Measurements from ENCODE around the gene ASCL1. TPM values are rescaled to one million over a fixed set of nuclear protein-coding genes. Genes with fewer than 3 reads are reported as not detected.

The ASCL1 gene
- total and polyA plus RNA-seq, 7 donors, result 0.01 to 0.03 TPM; not detected in 5

GRCh38 chr12:102976609-102977280 lies 19.3 kb downstream of the ASCL1 start:
- ATAC-seq, result no peak
- H3K4me1 ChIP-seq, result no peaks in the 10 kb centered on the region
- no peak for DNase-seq
- no peak overlapping the region for H3K27ac ChIP-seq
- H3K4me3 ChIP-seq, result no peak overlapping the region
- no peaks in the 10 kb centered on the region for H3K36me3 ChIP-seq (ENCODE audit: insufficient read depth in 1 of 2, low read depth in 1 of 2)
- TF ChIP-seq, protein P1, sequence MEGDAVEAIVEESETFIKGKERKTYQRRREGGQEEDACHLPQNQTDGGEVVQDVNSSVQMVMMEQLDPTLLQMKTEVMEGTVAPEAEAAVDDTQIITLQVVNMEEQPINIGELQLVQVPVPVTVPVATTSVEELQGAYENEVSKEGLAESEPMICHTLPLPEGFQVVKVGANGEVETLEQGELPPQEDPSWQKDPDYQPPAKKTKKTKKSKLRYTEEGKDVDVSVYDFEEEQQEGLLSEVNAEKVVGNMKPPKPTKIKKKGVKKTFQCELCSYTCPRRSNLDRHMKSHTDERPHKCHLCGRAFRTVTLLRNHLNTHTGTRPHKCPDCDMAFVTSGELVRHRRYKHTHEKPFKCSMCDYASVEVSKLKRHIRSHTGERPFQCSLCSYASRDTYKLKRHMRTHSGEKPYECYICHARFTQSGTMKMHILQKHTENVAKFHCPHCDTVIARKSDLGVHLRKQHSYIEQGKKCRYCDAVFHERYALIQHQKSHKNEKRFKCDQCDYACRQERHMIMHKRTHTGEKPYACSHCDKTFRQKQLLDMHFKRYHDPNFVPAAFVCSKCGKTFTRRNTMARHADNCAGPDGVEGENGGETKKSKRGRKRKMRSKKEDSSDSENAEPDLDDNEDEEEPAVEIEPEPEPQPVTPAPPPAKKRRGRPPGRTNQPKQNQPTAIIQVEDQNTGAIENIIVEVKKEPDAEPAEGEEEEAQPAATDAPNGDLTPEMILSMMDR (IDR thresholded peaks at IDR 0.05), result no peak
- intact Hi-C loops (cut with DNase I), result no loop called here
- 42 to 45% (median 45%) methylated on average over 5 of the region's 5 CpGs for WGBS, 3 donors
- no peaks in the 10 kb centered on the region for H3K27me3 ChIP-seq (ENCODE audit: insufficient read depth in 3 of 3, low read length in 2 of 3)
- no peaks in the 10 kb centered on the region for H3K9me3 ChIP-seq

- Histone ChIP-seq H3K4me1 (no peaks in the 10 kb centered on the region), H3K9me3 (no peaks in the 10 kb centered on the region), H3K4me3 (no peak overlapping the region), H3K27me3 (ENCODE audit: insufficient read depth in 3 of 3, low read length in 2 of 3) (no peaks in the 10 kb centered on the region), H3K27ac (no peak overlapping the region), H3K36me3 (ENCODE audit: insufficient read depth in 1 of 2, low read depth in 1 of 2) (no peaks in the 10 kb centered on the region)
- 69 to 72% (median 69%) methylated on average over 16 of the region's 16 CpGs for WGBS, 3 donors
- intact Hi-C loops (cut with DNase I), result no loop called here
- no peak for DNase-seq
- ATAC-seq, result no peak
- TF ChIP-seq, protein P1 (IDR thresholded peaks at IDR 0.05), result no peak
These were observed 20.7 kb downstream of the ASCL1 start for GRCh38 chr12:102977945-102978706.

DNA sequence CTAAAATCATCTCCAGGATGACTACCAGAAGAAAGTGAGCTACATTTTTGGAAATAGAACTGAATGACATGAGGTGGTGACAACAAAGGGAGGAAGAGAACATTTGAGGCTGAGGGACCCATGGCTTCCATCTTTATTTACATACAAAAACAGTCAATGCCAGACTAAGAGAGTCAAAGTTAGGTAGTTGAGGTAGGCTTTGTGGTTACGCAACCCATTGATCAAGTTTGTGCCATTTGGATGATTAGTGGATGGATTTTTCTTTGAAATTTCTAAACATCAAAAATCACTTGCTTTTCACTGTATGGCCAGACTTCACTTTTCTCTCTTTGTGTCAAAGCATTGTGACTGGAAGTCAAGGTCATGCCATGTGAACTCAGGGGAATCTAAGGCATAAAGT lies 22.9 kb downstream of the ASCL1 start:
- Histone ChIP-seq H3K36me3 (ENCODE audit: insufficient read depth in 1 of 2, low read depth in 1 of 2) (no peaks in the 10 kb centered on the region), H3K4me3 (no peak overlapping the region), H3K27ac (no peak overlapping the region), H3K4me1 (no peaks in the 10 kb centered on the region), H3K9me3 (no peaks in the 10 kb centered on the region), H3K27me3 (ENCODE audit: insufficient read depth in 3 of 3, low read length in 2 of 3) (no peaks in the 10 kb centered on the region)
- ATAC-seq (no peak), DNase-seq (no peak)
- WGBS, 3 donors, result 90 to 93% (median 93%) methylated on average over 1 of the region's 1 CpG
- TF ChIP-seq, protein P1 (IDR thresholded peaks at IDR 0.05), result no peak
- intact Hi-C loops (cut with DNase I), result no loop called here

DNA sequence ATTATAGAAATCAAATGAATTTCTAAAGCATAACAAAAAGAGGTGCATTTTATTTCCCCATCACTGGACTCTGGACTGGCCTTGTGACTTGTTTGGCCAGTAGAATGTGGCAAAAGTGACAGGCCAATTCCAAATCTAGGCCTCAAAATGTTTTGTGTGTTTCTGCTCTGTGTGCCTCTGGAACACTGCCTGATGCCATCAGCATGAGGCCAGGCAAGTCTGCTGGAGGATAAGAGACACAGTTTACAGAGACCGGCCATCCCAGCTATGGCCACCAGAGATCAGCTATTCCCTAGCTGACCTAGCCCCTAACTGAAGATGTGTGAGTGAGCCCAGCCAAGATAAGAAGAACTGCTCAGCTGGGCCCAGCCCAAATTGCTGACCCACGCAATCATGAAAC lies 32.9 kb downstream of the ASCL1 start:
- H3K4me1 ChIP-seq, result no peaks in the 10 kb centered on the region
- ATAC-seq (no peak), DNase-seq (no peak)
- TF ChIP-seq, protein P1 (IDR thresholded peaks at IDR 0.05), result no peak
- no peak overlapping the region for H3K27ac ChIP-seq
- no peak overlapping the region for H3K4me3 ChIP-seq
- no peaks in the 10 kb centered on the region for H3K27me3 ChIP-seq (ENCODE audit: insufficient read depth in 3 of 3, low read length in 2 of 3)
- intact Hi-C loops (cut with DNase I), result no loop called here
- no peaks in the 10 kb centered on the region for H3K9me3 ChIP-seq
- no peaks in the 10 kb centered on the region for H3K36me3 ChIP-seq (ENCODE audit: insufficient read depth in 1 of 2, low read depth in 1 of 2)
- WGBS, 3 donors, result 60 to 69% (median 61%) methylated on average over 2 of the region's 2 CpGs

Data from psoas muscle (tissue), 8 donors.